HG02943 (cell line): ENCODE measurements around the gene SCN4A.
A peak's percentile ranks its signal among the peaks of the same experiment; 100 is the strongest.
"Not testable (repeated sequence)": the region's sequence is repeated elsewhere in the genome, so short reads cannot be mapped to it uniquely, and the experiment has no call there.

Source experiments
- ATAC-seq: cut with Tn5 transposase; IDR thresholded peaks from one replicate; pipeline ENCODE4 v1.9.1; 2021; ENCODE audit warnings: mild to moderate bottlenecking, low read depth, moderate library complexity; ENCODE audit not compliant: unreplicated experiment

Gene SCN4A

GRCh38 chr17:63972796-63973195 is at the start of gene SCN4A:
SCN4A (minus strand) TSS chr17:63972918; CDS start chr17:63972841, 77 bp downstream.
- no peak for ATAC-seq

GRCh38 chr17:64020056-64020766 is 47.5 kb upstream of the SCN4A start, which contains the start of gene ICAM2:
ICAM2 (minus strand) TSS chr17:64020633; CDS start chr17:64006691, 13,942 bp downstream.
- ATAC-seq: peak; percentile 58

GRCh38 chr17:64019551-64019961 is 46.8 kb upstream of the SCN4A start:
- ATAC-seq: not testable (repeated sequence)

GRCh38 chr17:64017381-64017980 is 44.8 kb upstream of the SCN4A start:
- ATAC-seq: no peak

- no peak for ATAC-seq
Observed at GRCh38 chr17:64016974-64017373, 44.3 kb upstream of the SCN4A start.

- ATAC-seq: no peak
Observed at GRCh38 chr17:64016231-64016784, 43.6 kb upstream of the SCN4A start.

- ATAC-seq: no peak
Observed at GRCh38 chr17:64015447-64015846, 42.7 kb upstream of the SCN4A start.

- no peak for ATAC-seq
Observed at GRCh38 chr17:64009571-64010402, 37.1 kb upstream of the SCN4A start.

- ATAC-seq: no peak
Observed at GRCh38 chr17:64008830-64009229, 36.1 kb upstream of the SCN4A start.

- ATAC-seq: no peak
Observed at GRCh38 chr17:64008346-64008745, 35.6 kb upstream of the SCN4A start.

GRCh38 chr17:64007838-64008282 is 35.1 kb upstream of the SCN4A start:
- ATAC-seq: no peak

- not testable (repeated sequence) for ATAC-seq
Observed at GRCh38 chr17:64007089-64007837, 34.5 kb upstream of the SCN4A start.

- ATAC-seq: no peak
Observed at GRCh38 chr17:64006361-64007088, 33.8 kb upstream of the SCN4A start.

- no peak for ATAC-seq
Observed at GRCh38 chr17:64005734-64006167, 33.0 kb upstream of the SCN4A start.

GRCh38 chr17:64004903-64005733 is 32.4 kb upstream of the SCN4A start:
- ATAC-seq: no peak

GRCh38 chr17:64004218-64004770 is 31.6 kb upstream of the SCN4A start:
- no peak for ATAC-seq

GRCh38 chr17:64003526-64004121 is 30.9 kb upstream of the SCN4A start:
- no peak for ATAC-seq
